HepG2 (cell line): Measurements from ENCODE around the gene TMEM167B. TPM values are rescaled to one million over a fixed set of nuclear protein-coding genes. Genes with fewer than 3 reads are reported as not detected.

Experiments used
- EHMT2 ChIP-seq: fragments of 200-600 bp; sonication (generic); IDR thresholded peaks from 2 replicates; pipeline ENCODE4 v1.7.0; 2017; ENCODE audit warnings: antibody characterized with exemption, low read depth, low read length, borderline replicate concordance
- JUND ChIP-seq: sonication (generic); formaldehyde crosslinking; IDR thresholded peaks from 2 replicates; pipeline ENCODE4 v1.8.0; 2022; ENCODE audit warnings: mild to moderate bottlenecking, missing genetic modification reagents
- MAF1 ChIP-seq: sonication (generic); formaldehyde crosslinking; IDR thresholded peaks from 2 replicates; pipeline ENCODE4 v1.5.0; 2020; ENCODE audit warnings: missing genetic modification reagents, borderline replicate concordance
- MZF1 ChIP-seq: sonication (generic); formaldehyde crosslinking; IDR thresholded peaks from 2 replicates; pipeline ENCODE4 v1.8.1; 2023; ENCODE audit warnings: mild to moderate bottlenecking, missing genetic modification reagents, borderline replicate concordance
- ZBTB42 ChIP-seq: sonication (generic); formaldehyde crosslinking; IDR thresholded peaks from 2 replicates; pipeline ENCODE4 v1.5.0; 2020; ENCODE audit warnings: mild to moderate bottlenecking, missing genetic modification reagents
- ZEB1 ChIP-seq: IDR thresholded peaks from 2 replicates; pipeline ENCODE4 v1.6.1; 2012; ENCODE audit warnings: mild to moderate bottlenecking, low read depth, inconsistent platforms; ENCODE audit not compliant: insufficient replicate concordance
- ZNF235 ChIP-seq: sonication (generic); formaldehyde crosslinking; IDR thresholded peaks from 2 replicates; pipeline ENCODE4 v1.8.1; 2023; ENCODE audit warnings: mild to moderate bottlenecking, missing genetic modification reagents, borderline replicate concordance
- ZNF264 ChIP-seq: sonication (generic); formaldehyde crosslinking; IDR thresholded peaks from 2 replicates; pipeline ENCODE4 v1.4.0; 2020; ENCODE audit warnings: missing genetic modification reagents
- ZNF343 ChIP-seq: sonication (generic); formaldehyde crosslinking; IDR thresholded peaks from 2 replicates; pipeline ENCODE4 v1.4.0; 2020; ENCODE audit warnings: mild to moderate bottlenecking, missing genetic modification reagents
- ZNF7 ChIP-seq: IDR thresholded peaks from 2 replicates; pipeline ENCODE4 v1.6.1; 2016; ENCODE audit warnings: missing biosample characterization, missing genetic modification reagents
- ZNF746 ChIP-seq: sonication (generic); formaldehyde crosslinking; IDR thresholded peaks from 2 replicates; pipeline ENCODE4 v1.8.0; 2022; ENCODE audit warnings: mild to moderate bottlenecking, missing genetic modification reagents
- ZNF75D ChIP-seq: sonication (generic); formaldehyde crosslinking; IDR thresholded peaks from 2 replicates; pipeline ENCODE4 v1.8.1; 2023; ENCODE audit warnings: missing genetic modification reagents, mild to moderate bottlenecking, borderline replicate concordance
- ZNF879 ChIP-seq: sonication (generic); formaldehyde crosslinking; IDR thresholded peaks from 2 replicates; pipeline ENCODE4 v1.8.1; 2023; ENCODE audit warnings: missing genetic modification reagents
- polyA plus RNA-seq, 8 experiments: library from polyadenylated mRNA; depleted of rRNA in 3 of 8; stranded (reverse) in 7 of 8; unstranded in 1 of 8; fragments of >200 nt; fragmentation: Illumina TruSeq in 4 of 8; extraction: Trizol in 4 of 8; gene quantifications; 2 replicates each; pipeline versions ENCODE4 v1.2.1 to v1.2.3, GENCODE V29; 2011 to 2016; ENCODE audit warnings: low read depth in 4 of 8, missing spikeins in 1 of 8, mixed read lengths in 1 of 8; ENCODE audit not compliant: insufficient read depth in 1 of 8
- total RNA-seq, 5 experiments: library from RNA; depleted of rRNA; stranded (reverse); fragments of >200 nt; fragmentation: Illumina TruSeq; extraction: Trizol; gene quantifications; 2 replicates each; pipeline ENCODE4 v1.2.3, GENCODE V29; 2016; ENCODE audit warnings: low read depth in 1 of 5
- TF ChIP-seq, protein P1 (sequence below): sonication (generic); formaldehyde crosslinking; IDR thresholded peaks from 2 replicates; pipeline ENCODE4 v1.4.0; 2020; ENCODE audit warnings: missing genetic modification reagents
- TF ChIP-seq, protein P2 (sequence below): sonication (generic); formaldehyde crosslinking; conservative IDR thresholded peaks from 2 replicates; pipeline ENCODE4 v1.4.0; 2020; ENCODE audit warnings: mild to moderate bottlenecking, missing genetic modification reagents, moderate library complexity
- TF ChIP-seq, protein P3 (sequence below): fragments of 450-650 bp; IDR thresholded peaks from 2 replicates; pipeline ENCODE4 v1.6.1; 2017; ENCODE audit warnings: mild to moderate bottlenecking

The TMEM167B gene
- total and polyA plus RNA-seq, 2 of the 13 experiments (the other 11 are each of a cell fraction or from before 2014, with no cell fraction given): 9.5 to 22.4 TPM

DNA sequence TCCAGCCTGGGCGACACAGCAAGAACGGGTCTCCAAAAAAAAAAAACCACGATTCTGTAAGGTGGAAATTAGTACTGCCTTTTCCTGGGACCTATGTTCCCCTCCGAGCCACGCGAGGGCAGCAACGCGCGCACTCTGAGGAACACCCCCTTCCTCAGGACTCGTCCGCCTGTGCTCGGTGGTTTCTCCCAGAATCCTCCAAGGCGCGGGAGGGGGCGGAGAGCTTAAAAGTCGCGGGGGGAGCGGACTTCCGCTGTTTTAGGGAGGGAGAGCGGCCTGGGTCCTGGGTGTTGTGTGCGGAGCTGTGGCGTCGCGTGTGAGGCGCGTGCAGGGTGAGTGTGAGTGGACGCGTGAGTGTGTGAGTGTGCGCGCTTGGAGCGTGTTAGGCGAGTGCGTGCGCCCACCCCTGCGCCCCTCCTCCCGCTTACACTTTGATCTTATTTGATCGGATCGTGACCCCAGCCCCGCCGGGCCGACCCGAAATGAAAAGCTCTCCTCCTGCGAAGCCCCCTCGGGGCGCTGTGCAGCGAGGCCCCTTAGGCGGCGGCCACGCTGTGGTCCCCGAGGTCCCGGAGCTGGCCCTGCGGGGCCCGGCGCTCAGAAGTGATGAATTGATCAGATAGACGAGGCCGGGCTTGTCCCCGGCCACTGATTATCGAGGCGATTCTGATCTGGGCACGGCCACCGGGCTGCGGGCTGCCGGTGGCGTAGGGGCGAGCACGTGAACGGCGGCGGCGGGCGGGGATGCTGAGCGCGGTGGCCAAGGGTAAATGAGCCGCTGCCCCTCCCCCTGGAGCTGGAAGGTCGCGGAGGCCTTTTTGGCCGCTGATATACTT lies 9.6 kb downstream of the TMEM167B start (continued):
- TF ChIP-seq EHMT2: no peak
- no peak for TF ChIP-seq ZNF7 (CRISPR knock-in tag)
- no peak for TF ChIP-seq ZEB1
- TF ChIP-seq ZNF746 (CRISPR knock-in tag): peak; percentile 95
- TF ChIP-seq ZNF75D: no peak
- TF ChIP-seq, protein P1, sequence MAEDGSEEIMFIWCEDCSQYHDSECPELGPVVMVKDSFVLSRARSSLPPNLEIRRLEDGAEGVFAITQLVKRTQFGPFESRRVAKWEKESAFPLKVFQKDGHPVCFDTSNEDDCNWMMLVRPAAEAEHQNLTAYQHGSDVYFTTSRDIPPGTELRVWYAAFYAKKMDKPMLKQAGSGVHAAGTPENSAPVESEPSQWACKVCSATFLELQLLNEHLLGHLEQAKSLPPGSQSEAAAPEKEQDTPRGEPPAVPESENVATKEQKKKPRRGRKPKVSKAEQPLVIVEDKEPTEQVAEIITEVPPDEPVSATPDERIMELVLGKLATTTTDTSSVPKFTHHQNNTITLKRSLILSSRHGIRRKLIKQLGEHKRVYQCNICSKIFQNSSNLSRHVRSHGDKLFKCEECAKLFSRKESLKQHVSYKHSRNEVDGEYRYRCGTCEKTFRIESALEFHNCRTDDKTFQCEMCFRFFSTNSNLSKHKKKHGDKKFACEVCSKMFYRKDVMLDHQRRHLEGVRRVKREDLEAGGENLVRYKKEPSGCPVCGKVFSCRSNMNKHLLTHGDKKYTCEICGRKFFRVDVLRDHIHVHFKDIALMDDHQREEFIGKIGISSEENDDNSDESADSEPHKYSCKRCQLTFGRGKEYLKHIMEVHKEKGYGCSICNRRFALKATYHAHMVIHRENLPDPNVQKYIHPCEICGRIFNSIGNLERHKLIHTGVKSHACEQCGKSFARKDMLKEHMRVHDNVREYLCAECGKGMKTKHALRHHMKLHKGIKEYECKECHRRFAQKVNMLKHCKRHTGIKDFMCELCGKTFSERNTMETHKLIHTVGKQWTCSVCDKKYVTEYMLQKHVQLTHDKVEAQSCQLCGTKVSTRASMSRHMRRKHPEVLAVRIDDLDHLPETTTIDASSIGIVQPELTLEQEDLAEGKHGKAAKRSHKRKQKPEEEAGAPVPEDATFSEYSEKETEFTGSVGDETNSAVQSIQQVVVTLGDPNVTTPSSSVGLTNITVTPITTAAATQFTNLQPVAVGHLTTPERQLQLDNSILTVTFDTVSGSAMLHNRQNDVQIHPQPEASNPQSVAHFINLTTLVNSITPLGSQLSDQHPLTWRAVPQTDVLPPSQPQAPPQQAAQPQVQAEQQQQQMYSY (CRISPR knock-in tag): peak; percentile 37; the same call in 1 of the 2 replicates
- 0 out of 2 replicates have a peak, but pooled peaks have one; percentile 39 for TF ChIP-seq ZNF264
- 0 out of 2 replicates have a peak, but pooled peaks have one; percentile 16 for TF ChIP-seq JUND
- peak; percentile 65; the same call in 1 of the 2 replicates for TF ChIP-seq ZNF343
- 0 out of 2 replicates have a peak, but pooled peaks have one; percentile 44 for TF ChIP-seq ZNF879 (CRISPR knock-in tag)
- TF ChIP-seq, protein P2, sequence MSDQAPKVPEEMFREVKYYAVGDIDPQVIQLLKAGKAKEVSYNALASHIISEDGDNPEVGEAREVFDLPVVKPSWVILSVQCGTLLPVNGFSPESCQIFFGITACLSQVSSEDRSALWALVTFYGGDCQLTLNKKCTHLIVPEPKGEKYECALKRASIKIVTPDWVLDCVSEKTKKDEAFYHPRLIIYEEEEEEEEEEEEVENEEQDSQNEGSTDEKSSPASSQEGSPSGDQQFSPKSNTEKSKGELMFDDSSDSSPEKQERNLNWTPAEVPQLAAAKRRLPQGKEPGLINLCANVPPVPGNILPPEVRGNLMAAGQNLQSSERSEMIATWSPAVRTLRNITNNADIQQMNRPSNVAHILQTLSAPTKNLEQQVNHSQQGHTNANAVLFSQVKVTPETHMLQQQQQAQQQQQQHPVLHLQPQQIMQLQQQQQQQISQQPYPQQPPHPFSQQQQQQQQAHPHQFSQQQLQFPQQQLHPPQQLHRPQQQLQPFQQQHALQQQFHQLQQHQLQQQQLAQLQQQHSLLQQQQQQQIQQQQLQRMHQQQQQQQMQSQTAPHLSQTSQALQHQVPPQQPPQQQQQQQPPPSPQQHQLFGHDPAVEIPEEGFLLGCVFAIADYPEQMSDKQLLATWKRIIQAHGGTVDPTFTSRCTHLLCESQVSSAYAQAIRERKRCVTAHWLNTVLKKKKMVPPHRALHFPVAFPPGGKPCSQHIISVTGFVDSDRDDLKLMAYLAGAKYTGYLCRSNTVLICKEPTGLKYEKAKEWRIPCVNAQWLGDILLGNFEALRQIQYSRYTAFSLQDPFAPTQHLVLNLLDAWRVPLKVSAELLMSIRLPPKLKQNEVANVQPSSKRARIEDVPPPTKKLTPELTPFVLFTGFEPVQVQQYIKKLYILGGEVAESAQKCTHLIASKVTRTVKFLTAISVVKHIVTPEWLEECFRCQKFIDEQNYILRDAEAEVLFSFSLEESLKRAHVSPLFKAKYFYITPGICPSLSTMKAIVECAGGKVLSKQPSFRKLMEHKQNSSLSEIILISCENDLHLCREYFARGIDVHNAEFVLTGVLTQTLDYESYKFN (CRISPR knock-in tag): peak; percentile 73
- peak; percentile 91; the same call in 1 of the 2 replicates for TF ChIP-seq ZNF235 (CRISPR knock-in tag)
- TF ChIP-seq, protein P3, sequence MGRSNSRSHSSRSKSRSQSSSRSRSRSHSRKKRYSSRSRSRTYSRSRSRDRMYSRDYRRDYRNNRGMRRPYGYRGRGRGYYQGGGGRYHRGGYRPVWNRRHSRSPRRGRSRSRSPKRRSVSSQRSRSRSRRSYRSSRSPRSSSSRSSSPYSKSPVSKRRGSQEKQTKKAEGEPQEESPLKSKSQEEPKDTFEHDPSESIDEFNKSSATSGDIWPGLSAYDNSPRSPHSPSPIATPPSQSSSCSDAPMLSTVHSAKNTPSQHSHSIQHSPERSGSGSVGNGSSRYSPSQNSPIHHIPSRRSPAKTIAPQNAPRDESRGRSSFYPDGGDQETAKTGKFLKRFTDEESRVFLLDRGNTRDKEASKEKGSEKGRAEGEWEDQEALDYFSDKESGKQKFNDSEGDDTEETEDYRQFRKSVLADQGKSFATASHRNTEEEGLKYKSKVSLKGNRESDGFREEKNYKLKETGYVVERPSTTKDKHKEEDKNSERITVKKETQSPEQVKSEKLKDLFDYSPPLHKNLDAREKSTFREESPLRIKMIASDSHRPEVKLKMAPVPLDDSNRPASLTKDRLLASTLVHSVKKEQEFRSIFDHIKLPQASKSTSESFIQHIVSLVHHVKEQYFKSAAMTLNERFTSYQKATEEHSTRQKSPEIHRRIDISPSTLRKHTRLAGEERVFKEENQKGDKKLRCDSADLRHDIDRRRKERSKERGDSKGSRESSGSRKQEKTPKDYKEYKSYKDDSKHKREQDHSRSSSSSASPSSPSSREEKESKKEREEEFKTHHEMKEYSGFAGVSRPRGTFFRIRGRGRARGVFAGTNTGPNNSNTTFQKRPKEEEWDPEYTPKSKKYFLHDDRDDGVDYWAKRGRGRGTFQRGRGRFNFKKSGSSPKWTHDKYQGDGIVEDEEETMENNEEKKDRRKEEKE: no peak
- peak; percentile 86 for TF ChIP-seq MAF1
- TF ChIP-seq MZF1 (CRISPR knock-in tag): no peak
- TF ChIP-seq ZBTB42 (CRISPR knock-in tag): peak; percentile 21; the same call in 1 of the 2 replicates
